NCI-H187 treated with DMSO at 0.1 percent for 48 hours (cell line): Measurements from ENCODE around the gene TMTC3.
A peak's percentile ranks its signal among the peaks of the same experiment; 100 is the strongest.
"Not testable (repeated sequence)": the region's sequence is repeated elsewhere in the genome, so short reads cannot be mapped to it uniquely, and the experiment has no call there.

Experiments used
- DNase-seq: peaks from one replicate; lab custom pipeline; 2025; lab: John Stamatoyannopoulos, UW

Gene TMTC3

GRCh38 chr12:88141774-88142609, at the start of gene TMTC3, which contains the start of gene CEP290:
TSS of gene TMTC3 (plus strand) at chr12:88142307. CDS start at chr12:88148316, 6,009 bp downstream.
TSS of gene CEP290 (minus strand) at chr12:88142088. CDS start at chr12:88141307, 781 bp downstream.
- peak; percentile 99 for DNase-seq

- no peak for DNase-seq
These were observed 49.3 kb upstream of the TMTC3 start for GRCh38 chr12:88092771-88093170.

GRCh38 chr12:88093573-88093972, 48.5 kb upstream of the TMTC3 start:
- DNase-seq, result no peak

GRCh38 chr12:88108021-88108420, 34.1 kb upstream of the TMTC3 start:
- DNase-seq, result no peak

DNA sequence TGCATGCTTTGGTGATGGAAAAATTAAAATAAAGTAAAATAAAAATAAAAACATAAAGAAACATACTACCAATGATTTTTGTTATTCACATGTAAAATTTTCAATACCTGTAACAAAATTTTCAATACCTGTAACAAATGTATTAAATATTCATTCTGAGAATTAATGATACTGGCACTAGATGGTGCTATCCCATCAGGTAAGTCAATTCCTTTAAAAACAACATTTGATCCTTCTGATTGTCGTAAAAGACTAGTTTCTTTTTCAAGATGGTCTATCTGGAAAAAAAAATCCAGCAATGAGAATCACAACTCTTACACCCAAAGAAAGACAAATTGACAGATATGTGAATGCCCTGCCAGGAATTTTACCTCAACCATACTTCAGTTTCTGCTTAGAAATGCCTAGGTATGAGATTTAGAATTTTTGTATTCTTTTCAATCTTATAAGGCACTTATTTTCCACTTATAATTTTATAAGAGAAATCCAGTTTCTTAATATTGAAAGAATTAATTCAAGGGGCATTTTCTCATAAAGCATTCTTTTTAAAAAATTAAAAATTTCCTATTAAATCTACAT, 30.9 kb upstream of the TMTC3 start:
- no peak for DNase-seq

GRCh38 chr12:88113871-88114270, 28.2 kb upstream of the TMTC3 start:
- DNase-seq, result no peak

DNA sequence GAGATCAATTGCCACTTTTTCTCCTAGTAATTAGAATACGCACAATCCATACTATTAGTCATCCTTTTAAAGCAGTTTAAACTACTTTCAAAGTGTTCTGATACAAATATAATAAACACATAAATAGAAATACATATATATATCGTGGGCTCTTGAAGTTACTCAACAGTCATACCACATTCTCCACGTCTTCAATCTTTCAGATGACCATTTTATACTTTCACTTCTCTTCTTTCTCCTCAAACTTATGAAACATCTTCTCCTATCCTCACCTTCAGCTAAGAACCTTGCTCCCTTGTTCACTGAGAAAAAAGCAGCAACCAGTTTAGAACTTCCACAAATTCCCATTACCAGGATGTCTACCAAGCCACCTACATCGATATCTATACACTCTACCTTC, 19.4 kb upstream of the TMTC3 start:
- DNase-seq, result no peak

DNA sequence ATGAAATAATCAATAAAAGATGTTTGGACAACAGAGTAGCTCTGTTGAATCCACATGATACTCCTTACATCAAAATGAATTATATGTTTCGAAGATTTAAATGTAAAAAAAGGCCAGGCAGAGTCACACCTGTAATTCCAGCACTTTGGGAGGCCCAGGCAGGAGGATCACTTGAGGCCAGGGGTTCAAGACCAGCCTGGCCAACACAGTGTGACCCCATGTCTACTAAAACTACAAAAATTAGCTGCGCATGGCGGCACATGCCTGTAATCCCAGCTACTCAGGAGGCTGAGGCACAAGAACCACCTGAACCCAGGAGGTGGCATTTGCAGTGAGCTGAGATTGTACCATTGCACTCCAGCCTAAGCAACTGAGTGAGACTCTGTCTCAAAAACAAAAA, 15.0 kb upstream of the TMTC3 start:
- no peak for DNase-seq

DNA sequence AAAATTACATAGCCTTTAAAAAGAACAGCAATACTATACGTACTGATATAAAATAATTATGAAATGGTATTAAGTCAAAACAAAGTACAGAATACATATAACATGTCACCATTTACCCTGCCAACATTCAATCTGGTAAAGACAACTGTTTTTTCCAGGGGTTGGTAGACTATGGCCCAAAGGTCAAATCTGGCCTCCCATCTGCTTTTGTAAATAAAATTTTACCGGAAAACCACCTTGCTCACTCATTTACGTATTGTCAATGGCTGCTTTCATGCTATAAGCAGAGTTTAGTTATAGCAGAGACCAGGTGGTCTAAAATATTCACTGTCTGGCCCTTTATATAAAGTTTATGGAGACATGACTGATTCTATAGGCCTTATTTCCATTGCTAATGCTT, 14.3 kb upstream of the TMTC3 start:
- DNase-seq, result no peak

GRCh38 chr12:88132392-88132791, 9.7 kb upstream of the TMTC3 start:
- no peak for DNase-seq

DNA sequence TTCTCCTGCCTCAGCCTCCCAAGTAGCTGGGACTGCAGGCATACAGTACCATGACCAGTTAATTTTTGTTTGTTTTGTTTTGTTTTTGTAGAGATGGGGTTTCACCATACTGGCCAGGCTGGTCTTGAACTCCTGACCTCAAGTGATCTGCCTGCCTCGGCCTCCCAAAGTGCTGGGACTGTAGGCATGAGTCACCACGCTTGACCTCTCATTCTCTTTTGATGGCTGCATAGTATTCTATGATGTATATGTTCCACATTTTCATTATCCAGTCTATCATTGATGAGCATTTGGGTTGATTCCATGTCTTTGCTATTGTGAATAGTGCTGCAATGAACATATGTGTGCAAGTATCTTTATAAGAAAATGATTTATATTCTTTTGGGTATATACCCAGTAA, 8.9 kb upstream of the TMTC3 start:
- DNase-seq, result not testable (repeated sequence)

- not testable (repeated sequence) for DNase-seq
These were observed 2.4 kb upstream of the TMTC3 start for GRCh38 chr12:88139711-88140110.

DNA sequence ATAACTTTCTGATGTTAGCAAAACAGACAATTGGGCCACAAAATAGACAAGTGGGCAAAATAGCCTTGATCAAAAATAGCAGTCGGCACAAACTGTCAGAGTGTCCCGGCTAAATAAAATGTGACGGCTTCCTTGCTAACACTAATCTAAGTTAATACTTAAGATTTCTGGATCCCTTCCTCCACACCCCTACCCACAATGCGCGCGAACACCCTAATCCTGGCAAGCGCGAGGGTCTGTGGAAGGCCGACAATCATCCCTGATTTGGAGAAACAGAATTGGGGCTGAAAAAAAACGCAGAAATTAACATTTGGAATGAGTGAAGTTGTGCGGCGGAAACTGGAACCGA, 708 bp upstream of the TMTC3 start:
- DNase-seq, result no peak

DNA sequence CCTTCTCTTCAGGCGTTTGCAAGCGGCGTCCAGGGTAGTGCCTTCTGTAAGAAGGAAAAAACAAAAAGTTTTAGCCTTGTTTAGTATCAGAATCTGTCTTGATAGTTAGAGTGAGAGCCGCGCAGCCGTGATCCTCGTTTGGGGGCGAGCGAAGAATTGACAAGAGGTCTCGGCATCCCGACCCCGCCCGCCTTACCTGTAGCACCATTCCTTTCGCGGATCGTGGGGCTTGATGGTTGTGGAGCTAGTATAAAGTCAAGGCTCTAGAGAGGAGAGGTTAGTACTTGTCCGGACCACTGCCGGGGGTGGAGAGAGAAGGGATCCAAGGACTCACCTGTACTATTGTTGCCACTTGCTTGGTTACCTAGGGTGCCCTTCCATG, 494 bp downstream of the TMTC3 start:
- no peak for DNase-seq

GRCh38 chr12:88144037-88144436, 1.9 kb downstream of the TMTC3 start:
- no peak for DNase-seq

DNA sequence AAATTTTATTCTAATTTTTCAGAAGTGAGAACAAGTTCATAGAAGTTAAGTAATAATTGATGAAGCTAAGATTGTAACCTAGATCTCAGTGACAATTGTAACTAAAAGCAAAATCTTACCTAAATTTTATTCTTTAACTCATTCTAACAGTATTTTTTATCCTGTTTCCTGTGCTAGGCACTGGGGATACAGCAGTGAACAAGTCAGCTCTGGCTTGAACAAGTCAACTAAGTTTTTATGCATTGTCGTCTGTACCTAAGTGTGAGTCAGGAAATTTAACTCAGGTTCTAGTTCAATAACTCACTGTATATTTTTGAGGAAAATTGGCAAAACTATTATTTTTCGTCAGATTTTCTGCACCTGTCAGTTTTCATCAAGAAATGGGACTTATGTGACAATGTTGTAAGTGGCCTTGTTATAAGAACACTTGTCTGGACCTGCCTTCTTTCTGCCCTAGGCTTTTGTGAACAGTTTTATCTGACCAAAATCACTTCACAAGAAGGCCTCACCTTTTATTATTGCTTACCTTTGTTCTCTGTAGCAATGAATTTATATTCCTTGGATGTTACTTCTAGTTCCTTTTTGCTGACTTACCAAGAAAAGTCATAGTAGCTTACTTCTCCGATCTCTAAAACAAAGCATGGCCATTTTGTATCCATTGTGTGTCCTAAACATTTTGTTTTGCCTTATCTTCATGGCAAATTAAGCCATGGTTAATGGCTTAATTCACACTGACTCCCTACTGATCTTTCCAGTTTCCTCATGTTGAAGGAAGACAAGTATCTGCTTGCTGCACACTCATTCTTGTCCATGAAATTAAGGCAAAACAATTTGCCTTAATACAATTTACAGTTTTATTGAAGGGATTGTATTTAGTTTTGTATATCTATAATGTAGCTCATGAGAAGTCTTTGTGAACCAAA, 2.7 kb downstream of the TMTC3 start:
- DNase-seq, result no peak

- no peak for DNase-seq
These were observed 3.7 kb downstream of the TMTC3 start for GRCh38 chr12:88145567-88146505.

DNA sequence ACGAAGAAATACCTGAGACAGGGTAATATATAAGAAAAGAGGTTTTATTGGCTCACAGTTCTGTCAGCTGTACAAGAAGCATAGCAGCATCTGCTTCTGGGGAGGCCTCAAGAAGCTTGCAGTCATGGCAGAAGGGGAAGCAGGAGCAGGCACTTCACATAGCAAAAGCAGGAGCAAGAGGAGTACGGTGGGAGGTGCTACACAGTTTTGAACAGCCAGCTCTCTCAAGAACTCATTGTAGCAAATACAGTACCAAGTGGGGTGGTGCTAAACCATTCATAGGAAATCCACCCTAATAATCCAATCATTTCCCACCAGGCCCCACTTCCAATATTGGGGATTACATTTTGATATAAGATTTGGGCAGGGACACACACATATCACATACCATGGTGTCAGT, 8.0 kb downstream of the TMTC3 start:
- DNase-seq, result no peak

DNA sequence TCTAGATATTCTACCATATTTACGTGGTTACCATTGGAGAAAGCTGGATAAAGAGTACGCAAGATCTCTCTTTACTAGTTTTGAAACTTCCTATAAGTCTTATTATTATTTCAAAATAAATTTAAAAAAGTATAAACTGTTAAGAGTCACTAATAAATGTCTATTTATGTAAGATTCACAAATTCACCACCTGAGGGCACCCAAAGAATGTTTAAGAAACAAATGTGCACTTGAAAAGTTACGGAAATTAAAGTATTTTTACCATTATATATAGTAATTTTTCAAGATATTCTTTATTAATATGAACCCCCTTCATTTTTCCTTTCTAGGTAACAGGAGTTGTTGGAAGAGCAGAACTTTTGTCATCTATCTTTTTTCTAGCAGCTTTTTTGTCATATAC, 11.9 kb downstream of the TMTC3 start:
- no peak for DNase-seq

GRCh38 chr12:88156075-88156654, 14.1 kb downstream of the TMTC3 start:
- no peak for DNase-seq

DNA sequence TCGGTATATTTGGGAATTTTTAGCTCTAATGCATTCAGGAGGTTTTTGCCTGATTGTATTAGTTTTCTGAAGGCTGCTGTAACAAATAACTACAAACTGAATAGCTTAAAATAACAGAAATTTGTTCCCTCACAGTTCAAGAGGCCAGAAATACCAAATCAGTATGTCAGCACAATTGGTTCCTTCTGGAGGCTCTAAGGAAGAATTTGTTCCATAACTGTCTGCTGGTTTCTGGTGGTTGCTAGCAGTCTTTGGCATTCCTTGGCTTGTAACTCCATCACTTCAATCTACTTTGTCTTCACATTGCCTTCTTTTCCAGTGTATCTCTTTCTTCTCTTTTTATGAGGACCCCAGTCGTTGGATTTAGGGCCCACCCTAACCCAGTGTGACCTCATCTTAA, 21.3 kb downstream of the TMTC3 start:
- no peak for DNase-seq
